Activated CD8-positive, alpha-beta memory T cell treated with anti-CD3 and anti-CD28 coated beads for 1 hour (primary cell): ENCODE data around the gene SYNPO2.

Experiments
- DNase-seq, 2 donors: peaks; one replicate each; pipeline ENCODE4 v3.0.0-alpha.2; 2020; ENCODE audit warnings: low read depth in 1 of 2; ENCODE audit errors: extremely low read depth in 1 of 2

Gene SYNPO2

DNA sequence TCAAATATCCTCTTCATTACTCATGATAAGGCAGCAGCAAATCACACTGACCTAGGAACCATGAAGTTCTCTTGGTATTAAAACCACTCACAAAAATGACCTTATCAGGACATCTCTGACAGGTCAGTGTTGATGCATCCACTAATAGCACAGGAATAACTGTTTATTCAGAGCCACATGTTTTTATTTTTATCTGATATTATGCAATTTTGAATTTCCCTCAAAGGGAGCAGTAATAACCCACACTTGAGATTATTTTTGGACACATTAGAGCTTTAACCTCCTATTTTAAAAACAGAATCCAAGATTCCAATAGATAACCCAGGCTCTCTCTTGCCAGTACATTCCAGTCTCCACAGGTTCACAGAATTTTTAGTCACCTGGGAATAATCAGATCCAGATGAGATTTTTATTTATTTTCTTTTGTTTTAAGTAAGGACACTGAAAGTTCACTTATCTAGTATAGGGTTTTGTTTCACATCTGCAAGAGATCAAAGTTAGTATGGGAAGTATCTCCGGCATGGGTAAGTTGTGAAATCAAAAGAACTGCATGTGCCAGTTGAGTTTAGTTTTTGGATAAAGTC lies 210.7 kb downstream of the SYNPO2 start:
- no peak for DNase-seq

DNA sequence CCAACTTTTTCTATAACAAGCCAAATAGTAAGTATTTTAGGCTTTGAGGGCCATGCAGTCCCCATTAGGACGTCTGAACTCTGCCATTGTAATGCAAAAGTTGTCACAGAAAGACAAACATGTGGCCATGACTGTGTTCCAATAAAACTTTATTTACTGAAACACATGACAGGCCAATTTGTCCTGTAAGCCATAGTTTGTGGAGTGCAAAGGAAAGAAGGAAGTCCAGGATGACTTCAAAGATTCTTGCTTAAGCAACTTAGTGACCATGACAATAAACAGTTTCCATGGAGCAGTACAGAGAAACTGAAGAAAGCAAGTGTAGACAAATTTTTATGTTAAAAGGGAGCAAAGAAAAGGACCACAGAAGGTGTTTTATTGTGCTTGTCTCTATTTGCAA lies 212.0 kb downstream of the SYNPO2 start:
- no peak for DNase-seq

DNA sequence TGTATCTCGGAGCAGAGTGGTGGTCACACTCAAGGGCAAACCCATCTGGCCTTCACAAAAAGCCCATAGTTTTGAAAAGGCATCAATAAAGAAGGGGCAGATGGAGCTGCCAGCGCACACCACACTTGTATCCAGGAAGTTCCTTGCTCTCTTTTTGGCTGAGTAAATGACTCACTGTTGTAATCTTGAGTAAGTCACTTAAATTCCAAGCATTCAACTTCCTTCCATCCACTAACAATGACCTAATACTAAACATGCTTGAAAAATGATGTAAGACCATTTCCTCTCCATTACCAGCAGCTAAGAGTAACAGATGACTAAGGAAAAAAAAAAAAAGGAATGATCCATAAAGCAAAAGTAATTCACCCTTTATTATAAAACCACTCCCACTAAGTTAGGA lies 214.6 kb downstream of the SYNPO2 start:
- DNase-seq: no peak

DNA sequence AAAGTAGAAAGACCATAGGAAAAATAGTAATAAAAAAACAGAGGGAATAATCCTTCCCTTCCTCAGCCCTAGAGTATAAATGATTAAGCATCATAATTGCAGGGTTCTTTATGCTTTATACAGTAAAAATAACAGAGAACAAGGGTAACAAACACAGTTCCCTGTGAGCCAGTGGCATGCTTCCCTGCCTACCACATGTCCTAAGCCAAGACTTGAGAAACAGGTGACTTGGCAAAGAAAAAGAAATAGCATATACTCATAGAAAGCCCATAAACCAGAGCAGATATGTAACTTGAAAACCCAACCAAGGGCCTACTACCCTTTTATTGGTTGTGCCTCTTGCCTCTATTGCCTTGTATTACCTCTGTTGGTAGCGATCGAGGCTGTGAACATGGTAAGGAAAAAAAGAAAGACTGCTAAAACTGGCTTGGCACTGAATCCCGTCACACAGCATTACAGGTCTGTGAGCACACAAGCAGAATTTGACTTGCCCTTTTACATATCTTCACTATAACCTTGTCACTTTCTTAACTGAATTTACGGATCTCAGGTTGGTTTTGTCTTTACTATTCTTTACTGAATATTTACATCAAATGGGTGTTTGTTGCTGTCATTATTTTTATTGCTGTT lies 216.1 kb downstream of the SYNPO2 start:
- no peak for DNase-seq

DNA sequence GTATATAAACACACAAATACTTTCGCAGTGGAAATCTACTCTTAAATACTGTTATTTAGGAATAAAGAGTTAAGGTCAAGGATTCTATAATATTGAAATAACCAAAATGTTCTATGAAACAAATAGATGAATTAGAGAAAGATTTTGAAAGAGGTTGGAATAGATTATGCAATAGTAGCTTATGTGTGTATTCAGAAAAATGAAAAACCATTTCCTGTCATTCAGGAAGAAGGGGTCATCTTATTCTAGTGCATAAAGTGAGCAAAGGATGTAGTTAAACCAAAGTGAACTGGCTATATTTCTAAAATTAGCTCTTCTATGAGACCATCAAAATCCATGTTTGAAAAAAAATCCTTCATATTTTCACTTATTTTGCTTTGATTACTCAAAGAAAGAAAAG lies 217.0 kb downstream of the SYNPO2 start:
- DNase-seq: no peak

DNA sequence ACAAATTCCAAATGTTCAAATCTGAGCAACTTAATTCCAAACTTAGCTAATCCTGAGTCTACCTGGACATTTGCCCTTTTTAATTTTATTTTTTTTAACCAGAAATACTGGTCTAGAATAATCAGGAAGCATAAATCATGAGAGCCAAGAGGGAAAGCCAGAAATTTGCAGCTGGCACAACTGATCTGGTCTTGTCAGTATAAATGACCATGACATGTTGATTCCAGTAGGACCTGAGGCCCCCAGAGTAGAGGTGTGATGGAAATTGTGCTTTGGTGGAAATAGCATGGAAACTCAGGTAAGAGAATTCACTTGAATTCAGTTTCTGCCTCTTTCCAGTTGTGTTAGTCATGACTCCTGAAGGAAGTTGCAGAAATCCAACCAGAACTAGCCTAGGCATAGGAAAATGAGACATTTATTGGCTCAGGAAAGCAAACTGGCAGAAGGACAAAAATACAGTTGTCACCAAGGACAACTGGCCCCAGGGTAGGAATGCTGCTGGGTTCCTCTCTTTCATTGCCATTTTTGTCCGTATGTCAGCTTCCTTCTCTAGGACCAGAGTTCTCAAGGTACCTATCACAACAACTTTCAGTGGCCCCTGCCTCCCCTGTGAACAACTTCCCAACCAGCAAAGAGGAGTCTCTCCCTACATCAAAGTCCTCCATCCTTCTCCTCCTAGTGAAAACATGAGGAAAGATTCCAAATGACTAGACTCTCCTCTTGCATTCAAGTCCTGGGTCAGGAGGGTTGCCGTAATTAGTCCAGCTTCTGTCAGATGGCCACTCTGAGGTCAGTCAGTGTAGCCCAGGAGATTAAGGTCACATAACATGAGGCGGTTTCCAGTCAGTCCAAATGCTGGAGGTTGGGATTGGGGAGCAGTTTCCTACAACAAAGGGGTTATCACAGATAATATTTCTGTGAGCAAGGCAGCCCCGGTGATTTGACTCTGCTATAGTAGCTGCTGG lies 217.7 kb downstream of the SYNPO2 start:
- no peak for DNase-seq

DNA sequence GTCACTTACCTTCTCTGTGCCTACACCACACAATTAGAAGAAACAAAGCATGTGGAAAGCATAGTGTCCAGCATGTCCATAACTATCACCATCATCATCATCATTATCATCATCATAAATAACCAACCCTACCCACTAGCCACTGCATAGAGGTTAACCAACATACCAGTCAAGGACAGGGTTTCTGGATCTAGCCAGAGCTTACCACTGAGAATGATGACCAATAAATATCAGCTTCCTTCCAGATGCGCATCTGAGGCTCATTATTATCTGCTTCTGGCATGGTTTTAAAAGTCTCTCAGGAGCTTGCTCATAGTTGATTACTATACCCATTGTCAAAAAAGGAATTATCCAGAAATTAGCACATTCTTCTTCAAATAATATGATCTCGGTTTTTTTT lies 221.5 kb downstream of the SYNPO2 start:
- DNase-seq: no peak
